HepG2 (cell line): ENCODE measurements around the gene CST8. TPM values are rescaled to one million over a fixed set of nuclear protein-coding genes. Genes with fewer than 3 reads are reported as not detected.

Experiments
- ASH2L ChIP-seq: fragments of 300-600, 200-600 bp; sonication (generic); IDR thresholded peaks from 2 replicates; pipeline ENCODE4 v1.7.0; 2017; ENCODE audit warnings: low read depth, mild to moderate bottlenecking, moderate library complexity, mixed read lengths, low read length; ENCODE audit not compliant: insufficient read length
- FOXA3 ChIP-seq: IDR thresholded peaks from 2 replicates; pipeline ENCODE4 v1.6.1; 2016; ENCODE audit warnings: missing genetic modification reagents, missing compliant biosample characterization
- HMG20A ChIP-seq: IDR thresholded peaks from 2 replicates; pipeline ENCODE4 v1.6.1; 2016; ENCODE audit warnings: borderline replicate concordance
- HNRNPL ChIP-seq: fragments of 200-400 bp; formaldehyde crosslinking; IDR thresholded peaks from 2 replicates; pipeline ENCODE4 v1.6.1; 2017; ENCODE audit warnings: mild to moderate bottlenecking, low read depth, low read length
- KLF11 ChIP-seq: IDR thresholded peaks from 2 replicates; pipeline ENCODE4 v1.6.1; 2016; ENCODE audit warnings: missing compliant biosample characterization
- MEF2D ChIP-seq: sonication (generic); formaldehyde crosslinking; IDR thresholded peaks from 2 replicates; pipeline ENCODE4 v1.5.1; 2020; ENCODE audit warnings: mild to moderate bottlenecking, missing genetic modification reagents
- MIER3 ChIP-seq: IDR thresholded peaks from 2 replicates; pipeline ENCODE4 v1.6.1; 2016; ENCODE audit warnings: missing compliant biosample characterization, borderline replicate concordance
- NR2C2 ChIP-seq: sonication (generic); formaldehyde crosslinking; IDR thresholded peaks from 2 replicates; pipeline ENCODE4 v1.4.0; 2020; ENCODE audit warnings: missing genetic modification reagents, mild to moderate bottlenecking, moderate library complexity, borderline replicate concordance
- PAX8 ChIP-seq: sonication (generic); formaldehyde crosslinking; IDR thresholded peaks from 2 replicates; pipeline ENCODE4 v1.8.0; 2022; ENCODE audit warnings: mild to moderate bottlenecking, missing genetic modification reagents, borderline replicate concordance
- SALL2 ChIP-seq: sonication (generic); formaldehyde crosslinking; IDR thresholded peaks from 2 replicates; pipeline ENCODE4 v1.8.1; 2023; ENCODE audit warnings: mild to moderate bottlenecking, missing genetic modification reagents, inconsistent platforms
- SMAD9 ChIP-seq: sonication (generic); formaldehyde crosslinking; IDR thresholded peaks from 2 replicates; pipeline ENCODE4 v1.5.1; 2020; ENCODE audit warnings: mild to moderate bottlenecking, missing genetic modification reagents
- SP5 ChIP-seq: IDR thresholded peaks from 2 replicates; pipeline ENCODE4 v1.6.1; 2016; ENCODE audit warnings: low read depth, borderline replicate concordance
- ZIK1 ChIP-seq: sonication (generic); formaldehyde crosslinking; IDR thresholded peaks from 2 replicates; pipeline ENCODE4 v1.5.0; 2020; ENCODE audit warnings: mild to moderate bottlenecking, low read depth, missing genetic modification reagents, borderline replicate concordance
- ZNF292 ChIP-seq: sonication (generic); formaldehyde crosslinking; IDR thresholded peaks from 2 replicates; pipeline ENCODE4 v1.8.1; 2022; ENCODE audit warnings: mild to moderate bottlenecking, low read depth, missing genetic modification reagents, borderline replicate concordance
- ZNF451 ChIP-seq: sonication (generic); formaldehyde crosslinking; IDR thresholded peaks from 2 replicates; pipeline ENCODE4 v1.5.0; 2020; ENCODE audit warnings: mild to moderate bottlenecking, missing genetic modification reagents
- ZNF564 ChIP-seq: sonication (generic); formaldehyde crosslinking; IDR thresholded peaks from 2 replicates; pipeline ENCODE4 v1.8.1; 2023; ENCODE audit warnings: mild to moderate bottlenecking, missing genetic modification reagents
- ZSCAN25 ChIP-seq: sonication (generic); formaldehyde crosslinking; IDR thresholded peaks from 2 replicates; pipeline ENCODE4 v1.8.0; 2022; ENCODE audit warnings: mild to moderate bottlenecking, missing genetic modification reagents
- polyA plus RNA-seq, 8 experiments: library from polyadenylated mRNA; depleted of rRNA in 3 of 8; stranded (reverse) in 7 of 8; unstranded in 1 of 8; fragments of >200 nt; fragmentation: Illumina TruSeq in 4 of 8; extraction: Trizol in 4 of 8; gene quantifications; 2 replicates each; pipeline versions ENCODE4 v1.2.1 to v1.2.3, GENCODE V29; 2011 to 2016; ENCODE audit warnings: low read depth in 4 of 8, missing spikeins in 1 of 8, mixed read lengths in 1 of 8; ENCODE audit not compliant: insufficient read depth in 1 of 8
- total RNA-seq, 5 experiments: library from RNA; depleted of rRNA; stranded (reverse); fragments of >200 nt; fragmentation: Illumina TruSeq; extraction: Trizol; gene quantifications; 2 replicates each; pipeline ENCODE4 v1.2.3, GENCODE V29; 2016; ENCODE audit warnings: low read depth in 1 of 5
- TF ChIP-seq, protein P1 (sequence below): sonication (generic); formaldehyde crosslinking; conservative IDR thresholded peaks from 2 replicates; pipeline ENCODE4 v1.4.0; 2020; ENCODE audit warnings: missing genetic modification reagents
- TF ChIP-seq, protein P2 (sequence below): sonication (generic); formaldehyde crosslinking; IDR thresholded peaks from 2 replicates; pipeline ENCODE4 v1.5.0; 2020; ENCODE audit warnings: mild to moderate bottlenecking, missing genetic modification reagents
- TF ChIP-seq, protein P3 (sequence below), 2 experiments: sonication (generic) in 1 of 2; formaldehyde crosslinking in 1 of 2; IDR thresholded peaks; 2 replicates each; pipeline versions ENCODE4 v1.4.0 to v1.6.1; 2018 to 2020; ENCODE audit warnings: missing genetic modification reagents in 2 of 2, borderline replicate concordance in 1 of 2, low read depth in 1 of 2, mild to moderate bottlenecking in 1 of 2, missing biosample characterization in 1 of 2
- TF ChIP-seq, protein P4 (sequence below): sonication (generic); formaldehyde crosslinking; IDR thresholded peaks from 2 replicates; pipeline ENCODE4 v1.5.1; 2020; ENCODE audit warnings: mild to moderate bottlenecking, missing genetic modification reagents, moderate library complexity
- TF ChIP-seq, protein P5 (sequence below): IDR thresholded peaks from 2 replicates; pipeline ENCODE4 v1.6.1; 2016; ENCODE audit warnings: low read depth

CST8 gene
- total and polyA plus RNA-seq, 2 of the 13 experiments (the other 11 are each of a cell fraction or from before 2014, with no cell fraction given): not detected

DNA sequence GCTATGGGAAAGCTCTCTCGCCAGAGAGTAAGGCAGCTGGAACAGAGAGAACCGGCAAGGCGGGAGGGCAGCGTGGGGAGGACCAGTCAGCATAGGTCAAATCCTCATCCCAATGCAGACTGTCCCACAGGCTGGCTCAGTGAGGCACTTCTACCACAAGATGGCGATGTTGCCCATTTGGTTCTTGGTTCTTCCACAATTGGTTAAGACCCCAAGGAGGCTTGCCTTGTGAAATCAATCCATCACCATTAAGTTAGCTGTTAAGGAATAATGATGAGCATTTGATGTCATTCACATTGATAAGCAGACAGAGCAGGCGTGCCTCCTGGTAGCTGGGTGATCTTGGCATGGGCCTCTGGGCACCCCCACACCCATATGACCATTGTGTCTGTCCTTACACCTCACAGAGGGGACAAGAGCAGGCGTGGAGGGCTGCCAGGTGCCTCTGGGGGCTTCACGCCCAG, 49.0 kb upstream of the CST8 start (continued):
- no peak for TF ChIP-seq ZNF451 (CRISPR knock-in tag)
- TF ChIP-seq NR2C2 (CRISPR knock-in tag): no peak
- TF ChIP-seq PAX8 (CRISPR knock-in tag): no peak
- no peak for TF ChIP-seq ASH2L
- no peak for TF ChIP-seq ZNF292 (CRISPR knock-in tag)
- peak; percentile 56; the same call in 1 of the 2 replicates for TF ChIP-seq MIER3 (CRISPR knock-in tag)
- TF ChIP-seq, protein P1, sequence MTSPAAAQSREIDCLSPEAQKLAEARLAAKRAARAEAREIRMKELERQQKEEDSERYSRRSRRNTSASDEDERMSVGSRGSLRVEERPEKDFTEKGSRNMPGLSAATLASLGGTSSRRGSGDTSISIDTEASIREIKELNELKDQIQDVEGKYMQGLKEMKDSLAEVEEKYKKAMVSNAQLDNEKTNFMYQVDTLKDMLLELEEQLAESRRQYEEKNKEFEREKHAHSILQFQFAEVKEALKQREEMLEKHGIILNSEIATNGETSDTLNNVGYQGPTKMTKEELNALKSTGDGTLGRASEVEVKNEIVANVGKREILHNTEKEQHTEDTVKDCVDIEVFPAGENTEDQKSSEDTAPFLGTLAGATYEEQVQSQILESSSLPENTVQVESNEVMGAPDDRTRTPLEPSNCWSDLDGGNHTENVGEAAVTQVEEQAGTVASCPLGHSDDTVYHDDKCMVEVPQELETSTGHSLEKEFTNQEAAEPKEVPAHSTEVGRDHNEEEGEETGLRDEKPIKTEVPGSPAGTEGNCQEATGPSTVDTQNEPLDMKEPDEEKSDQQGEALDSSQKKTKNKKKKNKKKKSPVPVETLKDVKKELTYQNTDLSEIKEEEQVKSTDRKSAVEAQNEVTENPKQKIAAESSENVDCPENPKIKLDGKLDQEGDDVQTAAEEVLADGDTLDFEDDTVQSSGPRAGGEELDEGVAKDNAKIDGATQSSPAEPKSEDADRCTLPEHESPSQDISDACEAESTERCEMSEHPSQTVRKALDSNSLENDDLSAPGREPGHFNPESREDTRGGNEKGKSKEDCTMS: no peak
- no peak for TF ChIP-seq SP5 (CRISPR knock-in tag)
- no peak for TF ChIP-seq HMG20A (CRISPR knock-in tag)
- TF ChIP-seq ZSCAN25 (CRISPR knock-in tag): peak; percentile 20; the same call in 1 of the 2 replicates
- no peak for TF ChIP-seq HNRNPL
- TF ChIP-seq ZIK1 (CRISPR knock-in tag): 0 out of 2 replicates have a peak, but pooled peaks have one; percentile 59
- no peak for TF ChIP-seq SMAD9 (CRISPR knock-in tag)
- TF ChIP-seq MEF2D (CRISPR knock-in tag): 0 out of 2 replicates have a peak, but pooled peaks have one; percentile 30
- TF ChIP-seq, protein P2, sequence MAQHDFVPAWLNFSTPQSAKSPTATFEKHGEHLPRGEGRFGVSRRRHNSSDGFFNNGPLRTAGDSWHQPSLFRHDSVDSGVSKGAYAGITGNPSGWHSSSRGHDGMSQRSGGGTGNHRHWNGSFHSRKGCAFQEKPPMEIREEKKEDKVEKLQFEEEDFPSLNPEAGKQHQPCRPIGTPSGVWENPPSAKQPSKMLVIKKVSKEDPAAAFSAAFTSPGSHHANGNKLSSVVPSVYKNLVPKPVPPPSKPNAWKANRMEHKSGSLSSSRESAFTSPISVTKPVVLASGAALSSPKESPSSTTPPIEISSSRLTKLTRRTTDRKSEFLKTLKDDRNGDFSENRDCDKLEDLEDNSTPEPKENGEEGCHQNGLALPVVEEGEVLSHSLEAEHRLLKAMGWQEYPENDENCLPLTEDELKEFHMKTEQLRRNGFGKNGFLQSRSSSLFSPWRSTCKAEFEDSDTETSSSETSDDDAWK (CRISPR knock-in tag): no peak
- no peak for TF ChIP-seq KLF11
- no peak for TF ChIP-seq FOXA3 (CRISPR knock-in tag)
- no peak for TF ChIP-seq ZNF564
- TF ChIP-seq, protein P3, sequence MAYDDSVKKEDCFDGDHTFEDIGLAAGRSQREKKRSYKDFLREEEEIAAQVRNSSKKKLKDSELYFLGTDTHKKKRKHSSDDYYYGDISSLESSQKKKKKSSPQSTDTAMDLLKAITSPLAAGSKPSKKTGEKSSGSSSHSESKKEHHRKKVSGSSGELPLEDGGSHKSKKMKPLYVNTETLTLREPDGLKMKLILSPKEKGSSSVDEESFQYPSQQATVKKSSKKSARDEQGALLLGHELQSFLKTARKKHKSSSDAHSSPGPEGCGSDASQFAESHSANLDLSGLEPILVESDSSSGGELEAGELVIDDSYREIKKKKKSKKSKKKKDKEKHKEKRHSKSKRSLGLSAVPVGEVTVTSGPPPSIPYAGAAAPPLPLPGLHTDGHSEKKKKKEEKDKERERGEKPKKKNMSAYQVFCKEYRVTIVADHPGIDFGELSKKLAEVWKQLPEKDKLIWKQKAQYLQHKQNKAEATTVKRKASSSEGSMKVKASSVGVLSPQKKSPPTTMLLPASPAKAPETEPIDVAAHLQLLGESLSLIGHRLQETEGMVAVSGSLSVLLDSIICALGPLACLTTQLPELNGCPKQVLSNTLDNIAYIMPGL (CRISPR knock-in tag; IDR thresholded peaks at IDR 0.05; ENCODE audit: borderline replicate concordance in 1 of 2, low read depth in 1 of 2): peak; percentile 36 to 75; a peak in 2 of 4 replicates
- TF ChIP-seq, protein P4, sequence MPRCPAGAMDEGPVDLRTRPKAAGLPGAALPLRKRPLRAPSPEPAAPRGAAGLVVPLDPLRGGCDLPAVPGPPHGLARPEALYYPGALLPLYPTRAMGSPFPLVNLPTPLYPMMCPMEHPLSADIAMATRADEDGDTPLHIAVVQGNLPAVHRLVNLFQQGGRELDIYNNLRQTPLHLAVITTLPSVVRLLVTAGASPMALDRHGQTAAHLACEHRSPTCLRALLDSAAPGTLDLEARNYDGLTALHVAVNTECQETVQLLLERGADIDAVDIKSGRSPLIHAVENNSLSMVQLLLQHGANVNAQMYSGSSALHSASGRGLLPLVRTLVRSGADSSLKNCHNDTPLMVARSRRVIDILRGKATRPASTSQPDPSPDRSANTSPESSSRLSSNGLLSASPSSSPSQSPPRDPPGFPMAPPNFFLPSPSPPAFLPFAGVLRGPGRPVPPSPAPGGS (CRISPR knock-in tag): no peak
- TF ChIP-seq SALL2 (CRISPR knock-in tag): no peak
- TF ChIP-seq, protein P5, sequence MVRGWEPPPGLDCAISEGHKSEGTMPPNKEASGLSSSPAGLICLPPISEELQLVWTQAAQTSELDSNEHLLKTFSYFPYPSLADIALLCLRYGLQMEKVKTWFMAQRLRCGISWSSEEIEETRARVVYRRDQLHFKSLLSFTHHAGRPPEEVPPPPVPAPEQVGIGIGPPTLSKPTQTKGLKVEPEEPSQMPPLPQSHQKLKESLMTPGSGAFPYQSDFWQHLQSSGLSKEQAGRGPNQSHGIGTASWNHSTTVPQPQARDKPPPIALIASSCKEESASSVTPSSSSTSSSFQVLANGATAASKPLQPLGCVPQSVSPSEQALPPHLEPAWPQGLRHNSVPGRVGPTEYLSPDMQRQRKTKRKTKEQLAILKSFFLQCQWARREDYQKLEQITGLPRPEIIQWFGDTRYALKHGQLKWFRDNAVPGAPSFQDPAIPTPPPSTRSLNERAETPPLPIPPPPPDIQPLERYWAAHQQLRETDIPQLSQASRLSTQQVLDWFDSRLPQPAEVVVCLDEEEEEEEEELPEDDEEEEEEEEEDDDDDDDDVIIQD: no peak
